T-helper 17 cell (primary cell): ENCODE data around the gene TMEM108. TPM values are rescaled to one million over a fixed set of nuclear protein-coding genes. Genes with fewer than 3 reads are reported as not detected.

ENCODE experiments used
- ATAC-seq: fragments of 150-1000 bp; cut with Tn5 transposase; 2 replicates; pipeline ENCODE4 v1.10.0; 2021; ENCODE audit warnings: mild to moderate bottlenecking, moderate library complexity
- DNase-seq, 3 donors: peaks; one replicate each; pipeline versions ENCODE4 v3.0.0 to v3.0.0-alpha.2; 2020 to 2021
- H3K9me3 ChIP-seq: one replicate; pipeline ENCODE4 v1.7.0; 2013; ENCODE audit warnings: low read length, mild to moderate bottlenecking; ENCODE audit not compliant: control insufficient read depth, poor library complexity, severe bottlenecking
- H3K27ac Mint-ChIP-seq: one replicate; pipeline ENCODE4 v1.8.0; 2022; ENCODE audit warnings: mild to moderate bottlenecking, moderate library complexity, mixed read lengths
- H3K27me3 Mint-ChIP-seq: one replicate; pipeline ENCODE4 v1.8.0; 2022; ENCODE audit warnings: mixed read lengths
- H3K36me3 Mint-ChIP-seq: one replicate; pipeline ENCODE4 v1.8.0; 2022; ENCODE audit warnings: low read depth, mixed read lengths
- H3K4me1 Mint-ChIP-seq: one replicate; pipeline ENCODE4 v1.8.0; 2022; ENCODE audit warnings: mild to moderate bottlenecking, mixed read lengths
- H3K4me3 Mint-ChIP-seq: one replicate; pipeline ENCODE4 v1.8.0; 2022; ENCODE audit warnings: mild to moderate bottlenecking, moderate library complexity, mixed read lengths
- total RNA-seq, 4 donors: library from RNA in 2 of 4; stranded (reverse) in 2 of 4; gene quantifications; one replicate each; pipeline ENCODE4 v1.2.3 and lab custom pipeline; 2022 to 2026

Gene TMEM108
- total RNA-seq, 2 donors from 2014 or later, result 0.29 TPM; not detected in 1

GRCh38 chr3:133038731-133039375 lies 662 bp downstream of the TMEM108 start:
- no peak for ATAC-seq
- no peak for DNase-seq
- Mint-ChIP-seq H3K4me1 (no peaks in the 10 kb centered on the region), H3K27ac (no peak overlapping the region), H3K4me3 (peak overlapping the region; percentile 63), H3K27me3 (peaks cover 66% of the 10 kb centered on the region), H3K36me3 (no peaks in the 10 kb centered on the region)
- H3K9me3 ChIP-seq, result no peaks in the 10 kb centered on the region

- no peak for ATAC-seq
- H3K4me3 Mint-ChIP-seq, result no peak overlapping the region
- H3K4me1 Mint-ChIP-seq, result no peaks in the 10 kb centered on the region
- no peak for DNase-seq
- peaks cover 50% of the 10 kb centered on the region for H3K27me3 Mint-ChIP-seq
- no peak overlapping the region for H3K27ac Mint-ChIP-seq
- no peaks in the 10 kb centered on the region for H3K36me3 Mint-ChIP-seq
- H3K9me3 ChIP-seq, result no peaks in the 10 kb centered on the region
Observed at GRCh38 chr3:133040696-133041523, 2.7 kb downstream of the TMEM108 start.

- ATAC-seq (no peak), DNase-seq (no peak)
- Mint-ChIP-seq H3K4me3 (no peak overlapping the region), H3K27me3 (peaks cover 53% of the 10 kb centered on the region), H3K36me3 (no peaks in the 10 kb centered on the region), H3K27ac (no peak overlapping the region), H3K4me1 (no peaks in the 10 kb centered on the region)
- no peaks in the 10 kb centered on the region for H3K9me3 ChIP-seq
Observed at GRCh38 chr3:133041524-133041829, 3.3 kb downstream of the TMEM108 start.

- ATAC-seq (no peak), DNase-seq (no peak)
- Mint-ChIP-seq H3K4me3 (no peak overlapping the region), H3K27ac (no peak overlapping the region), H3K36me3 (no peaks in the 10 kb centered on the region), H3K27me3 (peaks cover 44% of the 10 kb centered on the region), H3K4me1 (no peaks in the 10 kb centered on the region)
- H3K9me3 ChIP-seq, result no peaks in the 10 kb centered on the region
Observed at GRCh38 chr3:133042778-133043177, 4.6 kb downstream of the TMEM108 start.

GRCh38 chr3:133047980-133048379 lies 9.8 kb downstream of the TMEM108 start:
- no peak for DNase-seq
- H3K4me3 Mint-ChIP-seq, result no peak overlapping the region
- ATAC-seq, result no peak

GRCh38 chr3:133049491-133049890 lies 11.3 kb downstream of the TMEM108 start:
- H3K27me3 Mint-ChIP-seq, result peaks cover 11% of the 10 kb centered on the region
- no peaks in the 10 kb centered on the region for H3K4me1 Mint-ChIP-seq
- H3K9me3 ChIP-seq, result no peaks in the 10 kb centered on the region
- no peak overlapping the region for H3K27ac Mint-ChIP-seq
- ATAC-seq (no peak), DNase-seq (no peak)
- H3K4me3 Mint-ChIP-seq, result no peak overlapping the region
- no peaks in the 10 kb centered on the region for H3K36me3 Mint-ChIP-seq

More at GRCh38 chr3:133047980-133048379, 9.8 kb downstream of the TMEM108 start:
- H3K4me1 Mint-ChIP-seq, result no peaks in the 10 kb centered on the region
- H3K27ac Mint-ChIP-seq, result no peak overlapping the region
- H3K9me3 ChIP-seq, result no peaks in the 10 kb centered on the region
- H3K36me3 Mint-ChIP-seq, result no peaks in the 10 kb centered on the region
- peaks cover 16% of the 10 kb centered on the region for H3K27me3 Mint-ChIP-seq

- no peaks in the 10 kb centered on the region for H3K4me1 Mint-ChIP-seq
- H3K36me3 Mint-ChIP-seq, result no peaks in the 10 kb centered on the region
- H3K27me3 Mint-ChIP-seq, result peaks cover 13% of the 10 kb centered on the region
- DNase-seq (no peak), ATAC-seq (no peak)
- no peak overlapping the region for H3K4me3 Mint-ChIP-seq
- no peaks in the 10 kb centered on the region for H3K9me3 ChIP-seq
- no peak overlapping the region for H3K27ac Mint-ChIP-seq
Observed at GRCh38 chr3:133050891-133051290, 12.7 kb downstream of the TMEM108 start.

- no peak for DNase-seq
- Mint-ChIP-seq H3K4me3 (no peak overlapping the region), H3K4me1 (no peaks in the 10 kb centered on the region), H3K27me3 (peaks cover 7% of the 10 kb centered on the region), H3K27ac (no peak overlapping the region), H3K36me3 (no peaks in the 10 kb centered on the region)
- no peaks in the 10 kb centered on the region for H3K9me3 ChIP-seq
- ATAC-seq, result no peak
Observed at GRCh38 chr3:133053532-133053931, 15.3 kb downstream of the TMEM108 start.

- Mint-ChIP-seq H3K4me1 (no peaks in the 10 kb centered on the region), H3K27me3 (peaks cover 11% of the 10 kb centered on the region), H3K27ac (no peak overlapping the region), H3K4me3 (no peak overlapping the region), H3K36me3 (no peaks in the 10 kb centered on the region)
- ATAC-seq (no peak), DNase-seq (no peak)
- no peaks in the 10 kb centered on the region for H3K9me3 ChIP-seq
Observed at GRCh38 chr3:133054586-133054985, 16.4 kb downstream of the TMEM108 start.

GRCh38 chr3:133055339-133055738 lies 17.1 kb downstream of the TMEM108 start:
- Mint-ChIP-seq H3K4me1 (no peaks in the 10 kb centered on the region), H3K4me3 (no peak overlapping the region), H3K27me3 (peaks cover 16% of the 10 kb centered on the region), H3K36me3 (no peaks in the 10 kb centered on the region), H3K27ac (no peak overlapping the region)
- ATAC-seq (no peak), DNase-seq (no peak)
- H3K9me3 ChIP-seq, result no peaks in the 10 kb centered on the region

GRCh38 chr3:133058243-133058642 lies 20.1 kb downstream of the TMEM108 start:
- Mint-ChIP-seq H3K27me3 (peaks cover 19% of the 10 kb centered on the region), H3K36me3 (no peaks in the 10 kb centered on the region), H3K27ac (no peak overlapping the region), H3K4me1 (no peaks in the 10 kb centered on the region), H3K4me3 (no peak overlapping the region)
- DNase-seq (no peak), ATAC-seq (no peak)
- no peaks in the 10 kb centered on the region for H3K9me3 ChIP-seq

- Mint-ChIP-seq H3K27ac (no peak overlapping the region), H3K4me1 (no peaks in the 10 kb centered on the region), H3K27me3 (peaks cover 25% of the 10 kb centered on the region), H3K4me3 (no peak overlapping the region), H3K36me3 (no peaks in the 10 kb centered on the region)
- H3K9me3 ChIP-seq, result no peaks in the 10 kb centered on the region
- DNase-seq (no peak), ATAC-seq (no peak)
Observed at GRCh38 chr3:133058831-133059230, 20.6 kb downstream of the TMEM108 start.

GRCh38 chr3:133065193-133065961 lies 27.2 kb downstream of the TMEM108 start:
- H3K36me3 Mint-ChIP-seq, result no peaks in the 10 kb centered on the region
- no peak for DNase-seq
- H3K9me3 ChIP-seq, result no peaks in the 10 kb centered on the region

More at GRCh38 chr3:133065193-133065961, 27.2 kb downstream of the TMEM108 start:
- Mint-ChIP-seq H3K27me3 (peaks cover 11% of the 10 kb centered on the region), H3K4me1 (no peaks in the 10 kb centered on the region), H3K4me3 (no peak overlapping the region), H3K27ac (no peak overlapping the region)
- no peak for ATAC-seq
